Cardiac ventricle fibroblast (primary cell): Measurements from ENCODE around the gene CSAG1. TPM values are rescaled to one million over a fixed set of nuclear protein-coding genes. Genes with fewer than 3 reads are reported as not detected.

Experiments used
- total RNA-seq: library from RNA; depleted of rRNA; stranded (reverse); fragments of >200 nt; gene quantifications from 2 replicates; pipeline ENCODE4 v1.2.3, GENCODE V29; 2015

CSAG1 gene, protein sequence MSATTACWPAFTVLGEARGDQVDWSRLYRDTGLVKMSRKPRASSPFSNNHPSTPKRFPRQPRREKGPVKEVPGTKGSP
- total RNA-seq = not detected in 2 replicates

DNA sequence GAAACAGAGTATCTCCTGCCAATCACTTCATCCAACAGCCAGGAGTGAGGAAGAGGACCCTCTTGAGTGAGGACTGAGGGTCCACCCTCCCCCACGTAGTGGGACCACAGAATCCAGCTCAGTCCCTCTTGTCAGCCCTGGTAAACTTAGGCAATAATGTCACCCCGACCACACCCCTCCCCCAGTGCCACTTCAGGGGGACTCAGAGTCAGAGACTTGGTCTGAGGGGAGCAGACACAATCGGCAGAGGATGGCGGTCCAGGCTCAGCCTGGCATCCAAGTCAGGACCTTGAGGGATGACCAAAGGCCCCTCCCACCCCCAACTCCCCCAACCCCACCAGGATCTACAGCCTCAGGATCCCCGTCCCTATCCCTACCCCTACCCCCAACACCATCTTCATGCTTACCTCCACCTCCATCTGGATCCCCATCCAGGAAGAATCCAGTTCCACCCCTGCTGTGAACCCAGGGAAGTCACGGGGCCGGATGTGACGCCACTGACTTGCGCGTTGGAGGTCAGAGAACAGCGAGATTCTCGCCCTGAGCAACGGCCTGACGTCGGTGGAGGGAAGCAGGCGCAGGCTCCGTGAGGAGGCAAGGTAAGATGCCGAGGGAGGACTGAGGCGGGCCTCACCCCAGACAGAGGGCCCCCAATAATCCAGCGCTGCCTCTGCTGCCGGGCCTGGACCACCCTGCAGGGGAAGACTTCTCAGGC lies at the start of gene CSAG1, which contains the start of gene MAGEA12:
TSS of gene CSAG1 (minus strand) at position 461 of the 715 bp plus-strand sequence. CDS start 1,261 bp downstream, outside the sequence.
TSS of gene MAGEA12 (plus strand) at position 497 of the 715 bp plus-strand sequence. CDS start 2,405 bp downstream, outside the sequence.

DNA sequence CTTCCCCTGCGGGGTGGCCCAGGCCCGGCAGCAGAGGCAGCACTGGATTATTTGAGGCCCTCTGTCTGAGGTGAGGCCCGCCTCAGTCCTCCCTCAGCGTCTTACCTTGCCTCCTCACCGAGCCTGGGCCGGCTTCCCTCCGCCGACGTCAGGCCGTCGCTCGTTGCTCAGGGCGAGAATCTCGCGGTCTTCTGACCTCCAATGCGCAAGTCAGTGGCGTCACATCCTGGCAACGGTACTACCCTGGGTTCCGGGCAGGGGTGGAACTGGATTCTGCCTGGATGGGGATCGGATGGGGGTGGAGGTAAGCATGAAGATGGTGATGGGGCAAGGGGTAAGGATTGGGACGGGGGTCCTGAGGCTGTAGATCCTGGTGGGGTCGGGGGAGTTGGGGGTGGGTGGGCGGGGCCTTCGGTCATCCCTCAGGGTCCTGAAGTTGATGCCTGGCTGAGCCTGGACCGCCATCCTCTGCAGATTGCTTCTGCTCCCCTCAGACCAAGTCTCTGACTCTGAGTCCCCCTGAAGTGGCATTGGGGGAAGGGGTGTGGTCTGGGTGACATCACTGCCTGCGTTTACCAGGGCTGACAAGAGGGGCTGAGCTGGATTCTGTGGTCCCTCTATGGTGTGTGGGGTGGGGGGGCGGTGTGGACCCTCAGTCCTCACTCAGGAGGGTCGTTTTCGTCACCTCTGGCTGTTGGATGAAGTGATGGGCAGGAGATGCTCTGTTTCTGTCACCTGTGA lies 36.2 kb upstream of the CSAG1 start, which contains the start of gene MAGEA6:
TSS of gene MAGEA6 (minus strand) at position 141 of the 741 bp plus-strand sequence. CDS start 2,039 bp downstream, outside the sequence.

DNA sequence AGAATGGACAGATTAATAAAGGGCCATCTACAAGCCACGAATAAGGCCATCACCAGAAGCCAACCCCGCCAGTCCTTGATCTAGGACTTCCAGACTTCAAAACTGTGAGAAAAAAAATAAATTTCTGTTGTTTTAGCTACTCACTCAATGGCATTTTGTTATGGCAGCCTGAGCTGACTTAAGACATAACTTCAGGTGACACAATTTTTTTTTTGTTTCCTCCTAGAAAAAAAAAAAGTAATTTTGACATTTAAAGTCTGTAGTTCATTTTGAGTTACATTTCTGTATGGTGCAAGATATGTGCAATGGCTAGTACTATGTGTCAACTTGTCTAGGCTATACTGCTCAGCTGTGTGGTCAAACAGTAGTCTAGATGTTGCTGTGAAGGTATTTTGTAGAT lies 25.4 kb upstream of the CSAG1 start, which contains the start of gene CSAG3:
TSS of gene CSAG3 (plus strand) at position 301 of the 400 bp plus-strand sequence.

DNA sequence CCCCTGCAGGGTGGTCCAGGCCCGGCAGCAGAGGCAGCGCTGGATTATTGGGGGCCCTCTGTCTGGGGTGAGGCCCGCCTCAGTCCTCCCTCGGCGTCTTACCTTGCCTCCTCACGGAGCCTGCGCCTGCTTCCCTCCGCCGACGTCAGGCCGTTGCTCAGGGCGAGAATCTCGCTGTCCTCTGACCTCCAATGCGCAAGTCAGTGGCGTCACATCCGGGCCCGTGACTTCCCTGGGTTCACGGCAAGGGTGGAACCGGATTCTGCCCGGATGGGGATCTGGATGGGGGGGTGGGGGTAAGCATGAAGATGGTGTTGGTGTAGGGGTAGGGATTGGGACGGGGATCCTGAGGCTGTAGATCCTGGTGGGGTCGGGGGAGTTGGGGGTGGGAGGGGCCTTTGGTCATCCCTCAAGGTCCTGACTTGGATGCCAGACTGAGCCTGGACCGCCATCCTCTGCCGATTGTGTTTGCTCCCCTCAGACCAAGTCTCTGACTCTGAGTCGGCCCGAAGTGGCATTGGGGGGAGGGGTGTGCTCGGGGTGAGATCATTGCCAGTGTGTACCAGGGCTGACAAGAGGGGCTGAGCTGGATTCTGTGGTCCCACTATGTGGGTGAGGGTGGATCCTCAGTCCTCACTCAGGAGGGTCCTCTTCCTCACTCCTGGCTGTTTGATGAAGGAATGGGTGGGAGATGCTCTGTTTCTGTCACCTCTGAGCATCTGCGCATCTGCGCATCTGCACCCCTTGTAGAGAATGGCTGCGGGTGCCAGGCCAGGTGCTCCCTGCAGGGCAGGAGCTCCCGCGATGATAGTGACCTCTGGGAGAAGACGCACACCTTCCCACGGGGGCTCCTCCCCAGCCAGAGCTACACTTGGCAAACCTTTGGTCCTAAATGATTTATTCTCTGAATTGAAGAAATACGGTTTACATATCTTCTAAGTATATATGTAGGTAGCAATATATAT lies 20.4 kb upstream of the CSAG1 start, which contains the start of gene MAGEA2:
TSS of gene MAGEA2 (minus strand) at position 157 of the 965 bp plus-strand sequence. CDS start 2,479 bp downstream, outside the sequence.

DNA sequence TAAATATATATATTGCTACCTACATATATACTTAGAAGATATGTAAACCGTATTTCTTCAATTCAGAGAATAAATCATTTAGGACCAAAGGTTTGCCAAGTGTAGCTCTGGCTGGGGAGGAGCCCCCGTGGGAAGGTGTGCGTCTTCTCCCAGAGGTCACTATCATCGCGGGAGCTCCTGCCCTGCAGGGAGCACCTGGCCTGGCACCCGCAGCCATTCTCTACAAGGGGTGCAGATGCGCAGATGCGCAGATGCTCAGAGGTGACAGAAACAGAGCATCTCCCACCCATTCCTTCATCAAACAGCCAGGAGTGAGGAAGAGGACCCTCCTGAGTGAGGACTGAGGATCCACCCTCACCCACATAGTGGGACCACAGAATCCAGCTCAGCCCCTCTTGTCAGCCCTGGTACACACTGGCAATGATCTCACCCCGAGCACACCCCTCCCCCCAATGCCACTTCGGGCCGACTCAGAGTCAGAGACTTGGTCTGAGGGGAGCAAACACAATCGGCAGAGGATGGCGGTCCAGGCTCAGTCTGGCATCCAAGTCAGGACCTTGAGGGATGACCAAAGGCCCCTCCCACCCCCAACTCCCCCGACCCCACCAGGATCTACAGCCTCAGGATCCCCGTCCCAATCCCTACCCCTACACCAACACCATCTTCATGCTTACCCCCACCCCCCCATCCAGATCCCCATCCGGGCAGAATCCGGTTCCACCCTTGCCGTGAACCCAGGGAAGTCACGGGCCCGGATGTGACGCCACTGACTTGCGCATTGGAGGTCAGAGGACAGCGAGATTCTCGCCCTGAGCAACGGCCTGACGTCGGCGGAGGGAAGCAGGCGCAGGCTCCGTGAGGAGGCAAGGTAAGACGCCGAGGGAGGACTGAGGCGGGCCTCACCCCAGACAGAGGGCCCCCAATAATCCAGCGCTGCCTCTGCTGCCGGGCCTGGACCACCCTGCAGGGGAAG lies 19.4 kb downstream of the CSAG1 start, which contains the start of gene MAGEA2B:
TSS of gene MAGEA2B (plus strand) at position 814 of the 973 bp plus-strand sequence. CDS start 2,479 bp downstream, outside the sequence.

DNA sequence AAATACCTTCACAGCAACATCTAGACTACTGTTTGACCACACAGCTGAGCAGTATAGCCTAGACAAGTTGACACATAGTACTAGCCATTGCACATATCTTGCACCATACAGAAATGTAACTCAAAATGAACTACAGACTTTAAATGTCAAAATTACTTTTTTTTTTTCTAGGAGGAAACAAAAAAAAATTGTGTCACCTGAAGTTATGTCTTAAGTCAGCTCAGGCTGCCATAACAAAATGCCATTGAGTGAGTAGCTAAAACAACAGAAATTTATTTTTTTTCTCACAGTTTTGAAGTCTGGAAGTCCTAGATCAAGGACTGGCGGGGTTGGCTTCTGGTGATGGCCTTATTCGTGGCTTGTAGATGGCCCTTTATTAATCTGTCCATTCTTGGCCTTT lies 24.3 kb downstream of the CSAG1 start, which contains the start of gene CSAG2:
TSS of gene CSAG2 (minus strand) at position 101 of the 400 bp plus-strand sequence. CDS start 161 bp downstream, outside the sequence.

DNA sequence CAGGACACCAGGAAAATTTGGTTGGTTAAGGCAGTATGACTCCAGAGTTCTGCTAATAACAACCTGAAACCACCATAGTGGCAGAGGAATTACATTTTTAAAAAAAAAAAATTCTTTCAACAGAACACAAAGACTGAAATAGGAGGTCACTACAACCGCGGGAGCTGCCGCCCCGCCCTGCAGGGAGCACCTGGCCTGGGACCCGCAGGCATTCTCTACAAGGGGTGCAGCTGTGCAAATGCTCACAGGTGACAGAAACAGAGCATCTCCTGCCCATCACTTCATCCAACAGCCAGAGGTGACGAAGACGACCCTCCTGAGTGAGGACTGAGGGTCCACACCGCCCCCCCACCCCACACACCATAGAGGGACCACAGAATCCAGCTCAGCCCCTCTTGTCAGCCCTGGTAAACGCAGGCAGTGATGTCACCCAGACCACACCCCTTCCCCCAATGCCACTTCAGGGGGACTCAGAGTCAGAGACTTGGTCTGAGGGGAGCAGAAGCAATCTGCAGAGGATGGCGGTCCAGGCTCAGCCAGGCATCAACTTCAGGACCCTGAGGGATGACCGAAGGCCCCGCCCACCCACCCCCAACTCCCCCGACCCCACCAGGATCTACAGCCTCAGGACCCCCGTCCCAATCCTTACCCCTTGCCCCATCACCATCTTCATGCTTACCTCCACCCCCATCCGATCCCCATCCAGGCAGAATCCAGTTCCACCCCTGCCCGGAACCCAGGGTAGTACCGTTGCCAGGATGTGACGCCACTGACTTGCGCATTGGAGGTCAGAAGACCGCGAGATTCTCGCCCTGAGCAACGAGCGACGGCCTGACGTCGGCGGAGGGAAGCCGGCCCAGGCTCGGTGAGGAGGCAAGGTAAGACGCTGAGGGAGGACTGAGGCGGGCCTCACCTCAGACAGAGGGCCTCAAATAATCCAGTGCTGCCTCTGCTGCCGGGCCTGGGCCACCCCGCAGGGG lies 35.3 kb downstream of the CSAG1 start, which contains the start of gene MAGEA3:
TSS of gene MAGEA3 (plus strand) at position 843 of the 980 bp plus-strand sequence. CDS start 2,039 bp downstream, outside the sequence.

Other genes with a start within 250 kb of the CSAG1 start
- gene GABRQ, start 95.8 kb downstream of the CSAG1 start, total RNA-seq = not detected in 2 replicates
- gene MAGEA3, start 34.9 kb downstream of the CSAG1 start, total RNA-seq = not detected in 2 replicates
- gene CSAG2, start 24.4 kb downstream of the CSAG1 start, total RNA-seq = not detected in 2 replicates
- gene MAGEA2B, start 19.1 kb downstream of the CSAG1 start, total RNA-seq = not detected in 2 replicates
- not detected in 2 replicates for gene MAGEA12, start within 50 bp of the CSAG1 start, total RNA-seq
- not detected in 2 replicates for gene MAGEA2, start 20.1 kb upstream of the CSAG1 start, total RNA-seq
- gene CSAG3, start 25.5 kb upstream of the CSAG1 start, total RNA-seq = not detected in 2 replicates
- not detected in 2 replicates for gene MAGEA6, start 36.0 kb upstream of the CSAG1 start, total RNA-seq
- 26.8 and 31.7 TPM in 2 replicates for gene CETN2, start 97.0 kb upstream of the CSAG1 start, total RNA-seq
- gene NSDHL, start 97.3 kb upstream of the CSAG1 start, total RNA-seq = 18.3 and 20.3 TPM in 2 replicates
- 1.6 and 2.2 TPM in 2 replicates for gene ZNF185, start 164.3 kb upstream of the CSAG1 start, total RNA-seq